Mucosa of descending colon (tissue), 3 donors: ENCODE results near the gene PARPBP. TPM values are rescaled to one million over a fixed set of nuclear protein-coding genes. Genes with fewer than 3 reads are reported as not detected.
"Not testable (repeated sequence)": the region's sequence is repeated elsewhere in the genome, so short reads cannot be mapped to it uniquely, and the experiment has no call there.

Experiments
- ATAC-seq: fragments of 200-7000 bp; cut with Tn5 transposase; one replicate; pipeline ENCODE4 v1.9.1; 2020; ENCODE audit warnings: mild to moderate bottlenecking, moderate library complexity
- DNase-seq, 3 donors: peaks; one replicate each; pipeline ENCODE4 v3.0.0-alpha.2; 2020
- H3K36me3 ChIP-seq: fragments of 200-600 bp; one replicate; pipeline ENCODE4 v1.8.0; 2021; ENCODE audit warnings: low read depth, mild to moderate bottlenecking
- H3K4me1 ChIP-seq: fragments of 200-600 bp; one replicate; pipeline ENCODE4 v1.8.0; 2021; ENCODE audit warnings: low read depth, mild to moderate bottlenecking
- H3K4me3 ChIP-seq: fragments of 200-600 bp; one replicate; pipeline ENCODE4 v1.8.0; 2021; ENCODE audit warnings: mild to moderate bottlenecking
- H3K9me3 ChIP-seq: fragments of 200-600 bp; one replicate; pipeline ENCODE4 v1.8.0; 2021; ENCODE audit warnings: mild to moderate bottlenecking
- CTCF ChIP-seq: fragments of 200-600 bp; IDR thresholded peaks from one replicate; pipeline ENCODE4 v1.8.0; 2022; ENCODE audit warnings: antibody characterized with exemption, mild to moderate bottlenecking
- intact Hi-C, 2 donors: fragments of 100-400 bp; cut with DNase I in 1 of 2; cut with micrococcal nuclease in 1 of 2; formaldehyde crosslinking; loops; one replicate each; pipeline versions ENCODE4 v1.11.0 to v1.11.1; 2022; cut with DNase I, micrococcal nuclease
- long read RNA-seq, 2 donors: library from polyadenylated mRNA; unstranded; transcript quantifications; one replicate each; pipeline ENCODE4 v2.0.0, GENCODE V29; 2019 to 2021
- total RNA-seq, 3 donors: library from RNA; stranded (reverse); fragmentation: NEBNext Ultra II Directional in 2 of 3; extraction: Animal tissue kit (Norgen Biotek cat#: 25700) in 2 of 3; gene quantifications; one replicate each; pipeline versions ENCODE4 v1.2.1 to v1.2.4, GENCODE V29; 2021 to 2023
- donor health status: DM: no; HTN: no; CAD: no; lungs with moderate emphysema.
- donor health status: DM: no; HTN: no; CAD: no.
- donor health status: DM: no; HTN: yes; CAD: no.

PARPBP gene
- total RNA-seq, result 1 to 10 TPM; 2.7 to 9.0 (median 4.9) TPM
- long read RNA-seq, donor 1, partial matches to known transcripts, result 0 of 2 reads
- long read RNA-seq, donor 1, other reads (novel, unspliced or antisense), result 2 of 2 reads
- long read RNA-seq, donor 2, partial matches to known transcripts, result 1 of 4 reads
- long read RNA-seq, donor 2, other reads (novel, unspliced or antisense), result 3 of 4 reads

- H3K36me3 ChIP-seq, result no peaks in the 10 kb centered on the region
- peaks cover 7% of the 10 kb centered on the region for H3K4me1 ChIP-seq
- ATAC-seq (peak; percentile 100), DNase-seq (peak; percentile 92 to 94 (median 93))
- intact Hi-C loops, result no loop called here
- no peaks in the 10 kb centered on the region for H3K9me3 ChIP-seq
- H3K4me3 ChIP-seq, result peak within 1 kb of the TSS; percentile 54
- TF ChIP-seq CTCF, result no peak
Observed at GRCh38 chr12:102119674-102120563, at the start of gene PARPBP, which contains the start of gene NUP37. TSS of gene PARPBP (plus strand) at chr12:102120183. CDS start at chr12:102123889, 3,706 bp downstream. TSS of gene NUP37 (minus strand) at chr12:102120114. CDS start at chr12:102118518, 1,596 bp downstream.

- H3K4me3 ChIP-seq, H3K36me3 ChIP-seq, ATAC-seq, H3K9me3 ChIP-seq, intact Hi-C loops, H3K4me1 ChIP-seq, DNase-seq: not testable (repeated sequence)
Observed at GRCh38 chr12:102072092-102072491, 47.9 kb upstream of the PARPBP start.

GRCh38 chr12:102080842-102081241, 39.1 kb upstream of the PARPBP start:
- DNase-seq, result no peak
- intact Hi-C loops, result no loop called here
- ATAC-seq, result no peak
- Histone ChIP-seq H3K36me3 (no peaks in the 10 kb centered on the region), H3K4me3 (no peak overlapping the region), H3K4me1 (no peaks in the 10 kb centered on the region), H3K9me3 (no peaks in the 10 kb centered on the region)
- TF ChIP-seq CTCF, result no peak

GRCh38 chr12:102089228-102089835, 30.7 kb upstream of the PARPBP start:
- H3K9me3 ChIP-seq, H3K36me3 ChIP-seq, DNase-seq, H3K4me3 ChIP-seq, ATAC-seq, intact Hi-C loops, H3K4me1 ChIP-seq: not testable (repeated sequence)

- H3K4me3 ChIP-seq, result no peak overlapping the region
- no peak for TF ChIP-seq CTCF
- no peak for DNase-seq
- no peaks in the 10 kb centered on the region for H3K4me1 ChIP-seq
- no peak for ATAC-seq
- intact Hi-C loops, result no loop called here
- H3K36me3 ChIP-seq, result no peaks in the 10 kb centered on the region
- H3K9me3 ChIP-seq, result no peaks in the 10 kb centered on the region
Observed at GRCh38 chr12:102093319-102093718, 26.7 kb upstream of the PARPBP start.

- TF ChIP-seq CTCF, result peak; percentile 17
- DNase-seq (peak in 1 of 3 donors; percentile 10), ATAC-seq (peak; percentile 62)
- no peak overlapping the region for H3K4me3 ChIP-seq
- H3K4me1 ChIP-seq, result no peaks in the 10 kb centered on the region
- intact Hi-C loops, result no loop called here
- H3K9me3 ChIP-seq, result no peaks in the 10 kb centered on the region
- no peaks in the 10 kb centered on the region for H3K36me3 ChIP-seq
Observed at GRCh38 chr12:102095677-102096263, 24.2 kb upstream of the PARPBP start.
